NCI-H748 (cell line): Measurements from ENCODE around the gene RINT1.
"Not testable (repeated sequence)": the region's sequence is repeated elsewhere in the genome, so short reads cannot be mapped to it uniquely, and the experiment has no call there.

Experiments used
- DNase-seq: peaks from one replicate; lab custom pipeline; 2025; ENCODE audit not compliant: unreplicated experiment; lab: John Stamatoyannopoulos, UW

RINT1 gene

DNA sequence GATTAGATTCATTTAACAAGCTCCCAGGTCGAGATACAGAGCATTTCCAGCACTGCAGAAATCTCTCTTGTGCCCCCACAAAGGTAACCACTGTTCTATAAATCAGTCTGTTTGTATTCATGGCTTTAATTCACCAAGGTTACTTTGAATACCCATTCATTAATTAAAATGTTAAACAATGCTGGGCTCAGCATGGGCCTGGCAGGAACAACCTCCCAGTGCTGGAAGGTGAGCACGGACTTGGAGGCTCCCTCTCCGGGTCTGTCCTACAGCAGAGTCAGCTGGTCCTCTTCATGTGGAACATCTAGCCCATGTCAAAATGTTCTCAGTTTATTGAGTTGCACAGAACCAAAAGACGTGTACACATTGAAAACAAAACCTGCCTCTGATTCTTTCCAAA lies 64.9 kb downstream of the RINT1 start:
- no peak for DNase-seq

DNA sequence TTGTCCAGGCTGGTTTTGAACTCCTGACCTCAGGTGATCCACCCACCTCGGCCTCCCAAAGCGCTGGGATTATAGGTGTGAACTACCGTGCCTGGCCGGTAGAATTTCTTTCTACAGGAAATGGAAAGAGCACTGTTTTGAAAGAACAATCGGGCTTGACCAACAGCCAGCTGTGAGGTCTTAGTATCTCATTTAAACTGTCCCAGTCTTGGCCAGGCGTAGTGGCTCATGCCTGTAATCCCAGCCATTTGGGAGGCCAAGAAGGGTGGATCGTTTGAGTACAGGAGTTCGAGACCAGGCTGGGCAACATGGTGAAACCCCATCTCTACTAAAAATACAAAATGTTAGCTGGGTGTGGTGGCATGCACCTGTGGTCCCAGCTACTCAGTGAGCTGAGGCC lies 67.1 kb downstream of the RINT1 start:
- not testable (repeated sequence) for DNase-seq

DNA sequence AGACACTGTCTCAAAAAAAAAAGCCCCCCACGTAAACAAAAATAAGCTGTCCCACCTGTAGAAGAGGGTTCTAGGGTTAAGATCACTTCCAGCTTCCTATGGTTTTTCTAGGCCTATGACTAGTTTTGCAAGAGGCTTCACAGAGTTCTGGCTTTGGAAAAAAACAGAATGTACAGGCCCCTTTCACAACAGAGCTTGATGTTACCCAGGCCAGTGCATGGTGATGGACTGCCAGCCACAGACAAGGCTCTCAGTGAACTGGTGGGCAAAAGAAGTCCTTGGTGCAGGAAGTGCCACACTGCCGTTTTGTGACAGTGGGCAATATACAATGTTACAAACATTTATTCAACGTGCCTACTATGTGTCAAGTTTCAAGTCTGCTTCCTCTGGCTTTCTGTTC lies 67.5 kb downstream of the RINT1 start:
- DNase-seq, result no peak

DNA sequence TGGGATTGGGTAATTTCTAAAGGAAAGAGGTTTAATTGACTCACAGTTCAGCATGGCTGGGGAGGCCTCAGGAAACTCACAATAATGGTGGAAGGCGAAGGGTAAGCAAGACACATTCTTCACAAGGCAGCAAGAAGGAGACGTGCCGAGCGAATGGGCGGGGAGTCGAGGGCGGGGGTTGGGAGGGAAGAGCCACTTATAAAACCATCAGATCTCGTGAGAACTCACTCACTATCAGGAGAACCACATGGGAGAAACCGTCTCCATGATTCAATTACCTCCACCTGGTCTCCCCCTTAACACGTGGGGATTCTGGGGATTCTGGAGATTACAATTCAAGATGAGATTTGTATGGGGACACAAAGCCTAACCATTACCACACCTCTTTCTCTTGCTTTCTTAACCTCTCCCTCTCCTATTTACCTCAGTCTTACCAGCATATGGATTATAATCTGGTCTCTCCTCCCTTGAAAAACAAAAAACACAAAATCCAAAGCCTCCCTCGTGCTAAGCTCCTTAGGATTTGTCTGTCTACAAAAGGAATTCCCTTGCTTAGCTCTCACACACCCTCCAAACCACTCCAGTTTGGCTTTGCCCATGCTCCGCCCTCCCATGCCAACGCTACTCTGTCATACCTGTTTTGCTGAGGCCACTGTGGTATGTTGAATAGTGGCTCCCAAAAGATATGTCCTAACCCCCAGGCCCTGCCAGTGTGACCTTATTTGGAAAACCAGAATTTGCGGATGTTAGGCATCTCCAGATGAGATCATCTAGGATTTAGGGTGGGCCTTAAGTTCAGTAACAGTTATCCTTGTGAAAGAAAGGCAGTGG lies 68.9 kb downstream of the RINT1 start:
- DNase-seq, result no peak

DNA sequence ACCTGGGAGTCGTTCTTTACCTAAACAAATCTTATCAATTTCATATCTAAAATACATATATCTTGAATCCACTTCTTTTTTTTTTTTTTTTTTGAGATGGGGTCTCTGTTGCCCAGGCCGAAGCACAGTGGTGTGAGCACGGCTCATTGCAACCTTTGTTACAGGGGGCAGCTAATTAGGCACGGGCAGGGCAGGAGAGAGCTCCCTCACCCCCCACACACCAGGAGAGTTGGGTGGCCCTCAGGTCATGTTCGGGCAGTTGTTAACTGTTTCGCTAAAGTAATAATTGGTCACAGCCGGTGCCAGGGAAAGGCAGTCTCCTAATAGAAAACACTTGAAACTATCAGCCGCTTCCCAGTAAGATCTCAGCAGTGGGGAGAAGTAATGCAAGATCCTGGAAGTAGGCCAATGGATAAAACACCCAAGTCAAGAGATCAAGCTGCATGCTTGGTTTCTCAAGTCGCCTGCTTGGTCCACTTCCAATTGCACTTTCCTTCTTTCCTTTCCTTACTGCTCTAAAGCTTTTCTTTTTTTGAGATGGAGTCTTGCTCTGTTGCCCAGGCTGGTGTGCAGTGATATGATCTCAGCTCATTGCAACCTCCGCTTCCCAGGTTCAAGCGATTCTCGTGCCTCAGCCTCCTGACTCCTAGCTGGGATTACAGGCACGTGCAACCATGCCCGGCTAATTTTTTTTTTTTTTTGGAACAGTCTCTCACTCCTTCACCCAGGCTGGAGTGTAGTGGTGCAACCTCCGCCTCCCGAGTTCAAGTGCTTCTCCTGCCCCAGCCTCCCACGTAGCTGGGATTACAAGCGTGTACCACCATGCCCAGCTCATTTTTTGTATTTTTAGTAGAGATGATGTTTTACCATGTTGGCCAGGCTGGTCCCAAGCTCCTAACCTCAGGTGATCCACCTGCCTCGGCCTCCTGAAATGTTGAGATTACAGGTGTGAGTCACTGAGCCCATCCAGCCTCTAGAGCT lies 70.6 kb downstream of the RINT1 start:
- DNase-seq, result no peak

DNA sequence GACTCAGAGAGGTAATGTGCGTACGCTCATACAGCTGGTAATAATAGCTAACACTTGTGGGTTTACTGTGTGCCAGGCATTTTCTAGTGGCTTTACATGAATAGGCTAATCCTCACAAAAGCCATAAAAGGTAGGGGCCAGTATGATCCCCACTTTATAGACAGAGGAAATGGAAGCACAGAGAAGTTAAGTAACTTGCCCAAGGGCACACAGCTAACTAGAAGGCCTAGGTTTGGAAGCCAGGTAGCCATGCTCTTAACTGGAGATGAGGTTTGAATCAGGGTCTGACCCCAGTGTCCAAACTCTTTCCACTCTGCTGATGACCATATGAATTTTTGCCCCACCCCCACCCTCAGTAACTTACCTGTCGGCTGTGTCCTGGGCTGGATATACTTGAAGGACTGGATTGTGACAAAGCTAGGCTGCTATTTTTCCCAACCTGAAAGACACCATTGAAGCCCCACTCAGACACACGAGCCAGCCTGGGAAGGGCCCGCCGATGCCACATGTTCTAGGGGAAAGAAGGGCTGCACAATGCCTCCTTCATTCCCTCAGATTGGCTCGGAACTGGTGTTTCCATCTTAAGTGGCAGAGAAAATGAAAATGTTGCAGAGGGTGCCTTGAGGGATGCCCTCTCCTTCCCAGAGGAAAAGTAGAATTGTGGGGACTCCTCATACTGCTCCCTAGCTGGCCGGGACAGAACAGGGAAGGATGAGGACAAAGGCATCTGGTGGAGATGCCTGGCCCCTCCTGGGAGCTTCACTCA lies 78.3 kb downstream of the RINT1 start:
- DNase-seq, result no peak

DNA sequence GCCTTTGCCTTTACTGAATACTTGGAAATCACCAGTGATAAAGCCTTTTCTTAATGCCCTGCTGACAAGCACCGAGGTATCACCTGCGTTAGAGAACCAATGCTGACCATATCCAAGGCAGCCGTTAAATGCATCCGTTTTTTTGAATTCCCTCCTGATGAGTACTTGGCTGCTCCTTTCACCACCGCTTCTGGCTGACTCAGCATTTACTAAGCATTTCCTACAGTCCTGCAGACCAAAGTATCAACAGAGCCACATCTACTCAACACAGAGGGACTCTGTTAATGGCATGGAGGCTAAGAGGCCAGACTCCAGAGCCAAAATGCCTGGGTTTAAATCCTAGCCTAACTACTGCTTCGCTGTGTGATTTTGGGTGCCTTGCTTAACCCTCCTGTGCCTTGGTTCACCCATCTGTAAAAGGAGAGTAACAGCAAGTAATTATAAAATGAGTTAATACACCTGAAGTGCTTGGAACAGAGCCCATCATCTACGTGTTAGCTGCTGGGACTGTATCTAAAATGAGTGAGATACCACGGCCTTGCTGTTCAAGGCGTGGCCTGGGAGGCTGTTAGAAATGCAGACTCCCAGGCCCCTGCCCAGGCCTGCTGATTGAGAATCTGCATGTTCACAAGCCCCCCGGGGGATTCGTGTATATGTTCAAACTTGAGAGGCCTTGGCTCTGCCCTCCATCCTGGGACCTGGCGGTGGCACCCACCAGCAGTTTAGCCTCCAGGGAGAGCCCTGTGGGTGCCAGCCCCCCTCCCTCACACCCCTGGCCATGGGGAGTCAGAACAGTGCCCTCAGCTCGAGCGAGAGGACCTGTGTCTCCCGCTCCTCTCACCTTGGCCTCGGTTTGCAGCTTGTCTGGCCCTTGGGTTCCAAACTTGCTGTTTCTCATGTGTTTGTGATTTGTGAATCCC lies 80.1 kb downstream of the RINT1 start:
- DNase-seq, result no peak

DNA sequence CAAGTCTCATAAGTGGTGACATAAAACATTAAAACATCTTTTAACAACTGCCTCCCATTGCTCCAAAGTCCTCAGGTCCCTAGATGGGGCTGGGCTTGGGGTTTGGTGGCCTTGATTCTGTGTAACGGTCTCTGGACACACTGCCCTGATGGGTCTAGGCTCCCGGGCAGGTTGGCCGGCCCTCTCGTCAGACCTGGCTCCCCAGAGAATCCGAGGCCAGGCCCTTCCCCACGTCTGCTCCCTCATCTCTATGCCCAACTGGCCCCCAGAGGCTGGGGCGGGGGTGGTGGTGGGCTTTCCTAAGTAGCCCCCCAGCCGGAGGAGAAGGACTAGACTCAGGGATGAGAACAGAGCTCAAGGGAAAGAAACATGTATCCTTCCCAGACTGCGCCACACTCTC lies 80.8 kb downstream of the RINT1 start:
- no peak for DNase-seq

DNA sequence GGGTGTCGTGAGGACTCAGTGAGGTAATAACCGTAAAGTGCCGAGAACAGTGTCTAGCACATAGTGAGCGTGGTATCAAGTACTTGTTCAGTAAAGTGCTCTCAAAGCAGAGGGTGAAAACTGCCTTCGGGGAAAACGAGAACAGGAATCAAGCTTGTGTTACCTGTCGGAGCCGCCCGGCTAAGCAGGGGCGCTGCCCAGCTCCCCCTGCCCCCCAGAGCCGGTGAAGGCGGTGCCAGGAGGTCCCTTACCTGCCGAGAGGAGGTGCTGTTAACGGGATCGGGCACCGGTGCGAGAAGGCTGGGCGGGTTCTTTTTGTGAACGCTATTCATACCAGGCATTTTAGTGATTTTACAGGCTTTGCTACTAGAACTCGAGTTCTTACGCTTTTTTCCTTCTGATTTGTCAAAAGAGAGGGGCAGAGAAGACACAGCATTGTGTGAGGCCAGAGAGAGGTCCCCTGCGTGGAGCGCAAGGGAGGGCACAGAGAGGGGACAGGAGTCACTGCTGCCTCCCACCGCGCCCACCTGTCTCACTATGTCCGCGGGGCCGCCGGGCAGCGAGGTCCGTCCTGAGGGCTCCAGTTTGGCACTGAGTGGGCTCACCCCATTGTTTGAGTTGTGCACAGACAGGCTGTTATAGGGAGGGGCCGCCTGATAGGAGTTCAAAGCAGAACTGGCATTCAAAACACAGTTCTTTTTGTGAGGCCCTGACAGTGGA lies 81.8 kb downstream of the RINT1 start:
- no peak for DNase-seq

DNA sequence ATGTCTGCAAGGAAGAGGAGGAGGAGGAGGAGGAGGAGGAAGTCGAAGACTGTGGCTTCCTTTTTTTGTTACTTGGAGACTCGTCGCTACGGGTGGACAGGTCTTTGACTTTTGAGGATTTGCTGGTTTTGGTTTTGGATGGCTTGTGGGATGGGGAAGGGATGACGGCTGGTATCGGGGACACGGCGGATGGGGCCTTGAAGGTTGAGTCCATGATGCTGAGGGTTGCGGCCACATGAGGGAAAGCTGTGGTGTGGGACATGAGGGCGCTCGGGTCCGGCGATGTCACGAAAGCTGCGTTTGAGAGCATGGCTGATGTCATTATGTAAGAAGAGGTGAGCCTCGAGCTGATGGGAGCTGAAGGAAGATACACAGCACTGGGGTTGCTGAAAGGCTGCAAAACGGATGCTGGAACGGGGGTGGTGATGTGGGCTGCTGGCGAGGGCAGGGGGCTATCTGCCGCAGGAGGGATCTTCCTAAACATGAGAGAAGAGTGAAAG lies 82.4 kb downstream of the RINT1 start:
- DNase-seq, result no peak
